ENCODE measurements around the gene ZNF680. TPM values are rescaled to one million over a fixed set of nuclear protein-coding genes. Genes with fewer than 3 reads are reported as not detected.

ZNF680 gene
- total RNA-seq, 2 donors from 2014 or later, result 17.6 to 48.2 TPM

DNA sequence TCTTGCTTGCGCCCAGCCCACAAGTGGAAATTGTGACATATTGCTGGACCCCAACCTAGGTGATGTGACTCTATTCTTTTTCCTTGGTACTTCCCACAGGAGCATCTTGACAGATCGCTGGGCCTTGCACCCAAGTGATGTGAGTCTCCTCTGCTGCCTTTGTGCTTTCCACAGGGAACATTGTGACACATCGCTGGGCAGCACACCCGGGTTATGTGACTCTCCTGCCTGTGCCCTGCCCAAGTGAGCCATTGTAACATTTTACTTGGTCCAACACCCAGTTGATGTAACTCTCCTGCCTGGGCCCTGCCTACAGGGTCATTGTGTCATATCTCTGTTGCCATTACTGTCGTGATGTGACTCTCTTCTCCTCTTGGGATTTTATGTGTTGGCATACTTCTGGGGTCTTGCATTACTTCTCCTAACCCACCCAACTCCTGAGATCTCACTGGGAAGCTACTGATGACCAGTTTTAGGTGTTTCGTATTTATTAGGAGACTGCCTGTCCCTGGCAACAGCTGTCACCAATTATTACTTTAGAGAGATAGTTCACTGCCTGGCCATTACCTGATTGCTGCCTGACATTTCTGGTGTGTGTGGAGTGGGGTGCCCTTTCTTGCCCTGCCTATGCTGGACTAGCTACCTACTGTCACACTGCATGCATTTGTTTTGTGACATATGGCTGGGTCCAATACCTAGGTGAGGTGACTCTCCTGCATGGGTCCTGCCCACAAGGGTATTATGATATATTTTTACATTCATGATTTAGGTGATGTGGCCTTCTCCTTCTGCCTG is 45.4 kb upstream of the ZNF680 start:
- Histone ChIP-seq H3K36me3 (no peaks in the 10 kb centered on the region), H3K9me3 (no peaks in the 10 kb centered on the region), H3K27me3 (replicated peaks; ENCODE audit: insufficient read depth) (no peaks in the 10 kb centered on the region), H3K4me1 (replicated peaks) (no peaks in the 10 kb centered on the region), H3K27ac (no peak overlapping the region), H3K4me3 (no peak overlapping the region)
- TF ChIP-seq, protein P1, sequence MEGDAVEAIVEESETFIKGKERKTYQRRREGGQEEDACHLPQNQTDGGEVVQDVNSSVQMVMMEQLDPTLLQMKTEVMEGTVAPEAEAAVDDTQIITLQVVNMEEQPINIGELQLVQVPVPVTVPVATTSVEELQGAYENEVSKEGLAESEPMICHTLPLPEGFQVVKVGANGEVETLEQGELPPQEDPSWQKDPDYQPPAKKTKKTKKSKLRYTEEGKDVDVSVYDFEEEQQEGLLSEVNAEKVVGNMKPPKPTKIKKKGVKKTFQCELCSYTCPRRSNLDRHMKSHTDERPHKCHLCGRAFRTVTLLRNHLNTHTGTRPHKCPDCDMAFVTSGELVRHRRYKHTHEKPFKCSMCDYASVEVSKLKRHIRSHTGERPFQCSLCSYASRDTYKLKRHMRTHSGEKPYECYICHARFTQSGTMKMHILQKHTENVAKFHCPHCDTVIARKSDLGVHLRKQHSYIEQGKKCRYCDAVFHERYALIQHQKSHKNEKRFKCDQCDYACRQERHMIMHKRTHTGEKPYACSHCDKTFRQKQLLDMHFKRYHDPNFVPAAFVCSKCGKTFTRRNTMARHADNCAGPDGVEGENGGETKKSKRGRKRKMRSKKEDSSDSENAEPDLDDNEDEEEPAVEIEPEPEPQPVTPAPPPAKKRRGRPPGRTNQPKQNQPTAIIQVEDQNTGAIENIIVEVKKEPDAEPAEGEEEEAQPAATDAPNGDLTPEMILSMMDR (IDR thresholded peaks at IDR 0.05), result no peak
- TF ChIP-seq POLR2AphosphoS5 (IDR thresholded peaks at IDR 0.05) (no peak), POLR2A (IDR thresholded peaks at IDR 0.05) (no peak)
- WGBS, result 93% methylated on average over 6 of the region's 6 CpGs
- DNase-seq (ENCODE audit: low spot score), result no peak
- intact Hi-C loops (cut with DNase I), result no loop called here

DNA sequence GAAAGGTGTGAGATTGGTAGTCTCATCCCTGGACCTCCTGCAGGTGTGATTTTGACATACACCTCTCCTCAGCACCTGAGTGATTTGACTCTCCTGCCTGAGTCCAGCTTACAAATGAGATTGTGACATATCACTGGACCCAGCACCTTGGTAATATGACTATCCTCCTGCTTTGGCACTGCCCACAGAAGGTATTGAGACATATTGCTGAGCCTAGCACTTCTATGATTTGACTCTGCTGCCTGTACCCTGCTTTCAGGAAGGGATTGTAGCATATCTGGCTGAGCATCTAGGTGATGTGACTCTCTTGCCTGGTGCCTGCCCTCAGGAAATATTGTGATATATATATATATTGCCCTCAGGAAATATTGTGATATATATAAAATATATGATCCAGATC is 43.5 kb upstream of the ZNF680 start:
- H3K27me3 ChIP-seq (replicated peaks; ENCODE audit: insufficient read depth), result no peaks in the 10 kb centered on the region
- no peaks in the 10 kb centered on the region for H3K9me3 ChIP-seq
- no peak for DNase-seq (ENCODE audit: low spot score)
- H3K27ac ChIP-seq, result no peak overlapping the region
- H3K4me1 ChIP-seq (replicated peaks), result no peaks in the 10 kb centered on the region
- intact Hi-C loops (cut with DNase I), result no loop called here
- no peaks in the 10 kb centered on the region for H3K36me3 ChIP-seq
- no peak overlapping the region for H3K4me3 ChIP-seq
- TF ChIP-seq, protein P1 (IDR thresholded peaks at IDR 0.05), result no peak
- TF ChIP-seq POLR2A (IDR thresholded peaks at IDR 0.05) (no peak), POLR2AphosphoS5 (IDR thresholded peaks at IDR 0.05) (no peak)

DNA sequence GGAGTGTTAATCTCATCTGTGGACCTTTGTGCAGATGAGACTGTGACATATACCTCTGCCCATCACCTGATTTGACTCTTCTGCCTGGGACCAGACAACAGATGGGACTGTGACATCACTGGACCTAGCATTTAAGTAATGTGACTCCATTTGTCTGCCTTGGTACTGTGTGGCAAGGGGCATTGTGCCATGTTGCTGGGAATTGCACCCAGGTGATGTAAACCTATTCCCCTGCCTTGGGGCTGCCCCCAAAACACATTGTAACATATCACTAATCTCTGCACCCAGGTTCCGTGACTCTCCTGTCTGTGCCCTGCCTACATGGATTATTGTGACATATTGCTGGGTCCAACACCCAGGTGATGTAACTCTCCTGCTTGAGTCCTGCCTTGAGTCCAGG is 40.4 kb upstream of the ZNF680 start:
- Histone ChIP-seq H3K27me3 (replicated peaks; ENCODE audit: insufficient read depth) (no peaks in the 10 kb centered on the region), H3K4me1 (replicated peaks) (no peaks in the 10 kb centered on the region), H3K4me3 (no peak overlapping the region), H3K27ac (no peak overlapping the region), H3K36me3 (no peaks in the 10 kb centered on the region), H3K9me3 (no peaks in the 10 kb centered on the region)
- 86% methylated on average over 1 of the region's 1 CpG for WGBS
- TF ChIP-seq, protein P1 (IDR thresholded peaks at IDR 0.05), result no peak
- TF ChIP-seq POLR2AphosphoS5 (IDR thresholded peaks at IDR 0.05), result no peak
- TF ChIP-seq POLR2A (IDR thresholded peaks at IDR 0.05), result no peak
- intact Hi-C loops (cut with DNase I), result no loop called here
- no peak for DNase-seq (ENCODE audit: low spot score)

DNA sequence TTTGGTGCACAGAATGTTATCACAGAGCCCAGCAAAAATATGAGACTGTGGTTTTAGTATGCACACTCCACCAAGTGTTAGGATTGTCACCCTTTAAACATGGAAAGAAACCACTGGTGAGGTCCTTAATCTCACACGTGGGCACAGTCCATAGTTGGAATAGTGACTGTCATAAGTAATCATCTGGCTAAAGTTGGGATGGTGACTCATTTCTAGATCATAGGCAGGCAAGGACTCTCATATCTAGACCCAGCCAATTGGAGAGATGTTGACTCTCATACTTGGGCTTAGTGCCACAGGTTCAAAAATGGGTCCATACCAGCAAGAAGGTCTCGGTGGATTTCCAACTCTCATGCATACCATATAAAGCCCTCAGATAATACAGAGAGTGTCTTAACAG is 39.6 kb upstream of the ZNF680 start:
- no peaks in the 10 kb centered on the region for H3K27me3 ChIP-seq (replicated peaks; ENCODE audit: insufficient read depth)
- no peak for DNase-seq (ENCODE audit: low spot score)
- H3K4me1 ChIP-seq (replicated peaks), result no peaks in the 10 kb centered on the region
- 77% methylated on average over 2 of the region's 2 CpGs for WGBS
- intact Hi-C loops (cut with DNase I), result no loop called here
- no peak for TF ChIP-seq POLR2AphosphoS5 (IDR thresholded peaks at IDR 0.05)
- TF ChIP-seq, protein P1 (IDR thresholded peaks at IDR 0.05), result no peak
- TF ChIP-seq POLR2A (IDR thresholded peaks at IDR 0.05), result no peak
- no peaks in the 10 kb centered on the region for H3K36me3 ChIP-seq
- H3K9me3 ChIP-seq, result no peaks in the 10 kb centered on the region
- no peak overlapping the region for H3K27ac ChIP-seq
- no peak overlapping the region for H3K4me3 ChIP-seq

DNA sequence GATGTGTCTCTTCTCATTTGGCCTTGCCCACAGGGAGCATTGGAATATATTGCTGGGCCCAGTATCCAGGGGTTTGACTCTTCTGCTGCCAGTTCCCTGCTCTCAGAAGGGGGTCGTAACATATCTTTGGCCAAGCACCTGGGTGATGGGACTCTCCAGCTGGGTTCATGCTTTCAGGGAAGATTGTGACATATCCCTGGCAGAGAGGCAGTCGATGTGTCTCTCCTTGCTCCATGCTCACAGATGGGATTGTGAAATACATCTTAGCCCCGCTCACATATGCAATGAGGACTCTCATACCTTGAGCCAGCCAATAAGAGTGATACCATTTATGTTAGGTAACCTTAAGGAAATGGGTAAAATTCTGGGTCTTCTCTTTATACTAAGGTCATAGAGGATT is 39.2 kb upstream of the ZNF680 start:
- intact Hi-C loops (cut with DNase I), result no loop called here
- no peak for DNase-seq (ENCODE audit: low spot score)
- TF ChIP-seq, protein P1 (IDR thresholded peaks at IDR 0.05), result no peak
- TF ChIP-seq POLR2AphosphoS5 (IDR thresholded peaks at IDR 0.05) (no peak), POLR2A (IDR thresholded peaks at IDR 0.05) (no peak)
- H3K4me1 ChIP-seq (replicated peaks), result no peaks in the 10 kb centered on the region
- WGBS, result 100% methylated on average over 3 of the region's 3 CpGs
- H3K9me3 ChIP-seq, result no peaks in the 10 kb centered on the region
- no peaks in the 10 kb centered on the region for H3K27me3 ChIP-seq (replicated peaks; ENCODE audit: insufficient read depth)
- no peak overlapping the region for H3K27ac ChIP-seq
- H3K4me3 ChIP-seq, result no peak overlapping the region
- no peaks in the 10 kb centered on the region for H3K36me3 ChIP-seq
